ENCODE measurements around the gene SNRK. TPM values are rescaled to one million over a fixed set of nuclear protein-coding genes. Genes with fewer than 3 reads are reported as not detected.

The SNRK gene
- total RNA-seq, 1 experiment from 2014 or later, result 25.4 TPM

DNA sequence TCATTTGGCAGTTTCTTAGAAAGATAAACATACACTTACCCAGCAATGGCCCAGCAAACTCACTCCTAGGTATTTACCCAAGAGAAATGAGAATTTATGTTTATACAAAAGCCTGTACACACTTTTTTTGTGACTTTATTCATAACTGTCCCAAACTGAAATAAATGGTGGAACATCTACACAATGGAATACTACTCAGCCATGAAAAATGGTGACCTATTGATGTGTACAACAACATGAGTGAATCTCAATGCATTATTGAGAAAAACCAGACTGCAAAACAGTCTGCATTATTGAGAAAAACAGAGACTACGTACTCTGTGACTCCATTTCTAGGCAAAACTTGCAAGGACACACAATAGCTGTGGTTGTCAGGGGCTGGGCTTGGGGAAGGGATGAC is 37.2 kb downstream of the SNRK start:
- TF ChIP-seq, protein P1, sequence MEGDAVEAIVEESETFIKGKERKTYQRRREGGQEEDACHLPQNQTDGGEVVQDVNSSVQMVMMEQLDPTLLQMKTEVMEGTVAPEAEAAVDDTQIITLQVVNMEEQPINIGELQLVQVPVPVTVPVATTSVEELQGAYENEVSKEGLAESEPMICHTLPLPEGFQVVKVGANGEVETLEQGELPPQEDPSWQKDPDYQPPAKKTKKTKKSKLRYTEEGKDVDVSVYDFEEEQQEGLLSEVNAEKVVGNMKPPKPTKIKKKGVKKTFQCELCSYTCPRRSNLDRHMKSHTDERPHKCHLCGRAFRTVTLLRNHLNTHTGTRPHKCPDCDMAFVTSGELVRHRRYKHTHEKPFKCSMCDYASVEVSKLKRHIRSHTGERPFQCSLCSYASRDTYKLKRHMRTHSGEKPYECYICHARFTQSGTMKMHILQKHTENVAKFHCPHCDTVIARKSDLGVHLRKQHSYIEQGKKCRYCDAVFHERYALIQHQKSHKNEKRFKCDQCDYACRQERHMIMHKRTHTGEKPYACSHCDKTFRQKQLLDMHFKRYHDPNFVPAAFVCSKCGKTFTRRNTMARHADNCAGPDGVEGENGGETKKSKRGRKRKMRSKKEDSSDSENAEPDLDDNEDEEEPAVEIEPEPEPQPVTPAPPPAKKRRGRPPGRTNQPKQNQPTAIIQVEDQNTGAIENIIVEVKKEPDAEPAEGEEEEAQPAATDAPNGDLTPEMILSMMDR (IDR thresholded peaks at IDR 0.05; ENCODE audit: insufficient read depth in 1 of 2, low read depth in 1 of 2, low read length in 1 of 2, severe bottlenecking in 1 of 2, unreplicated experiment in 1 of 2), result no peak
- peaks cover 16% of the 10 kb centered on the region for H3K36me3 Mint-ChIP-seq (ENCODE audit: insufficient read depth, unreplicated experiment)
- POLR2A ChIA-PET, result no interaction called here
- H3K27ac Mint-ChIP-seq (ENCODE audit: unreplicated experiment), result no peak overlapping the region
- intact Hi-C loops (cut with micrococcal nuclease; ENCODE audit: unreplicated experiment), result no loop called here
- DNase-seq, result no peak
- no TSS peak for BruUV-seq (replicated peaks)
- CTCF ChIA-PET, result no interaction called here
- no peaks in the 10 kb centered on the region for H3K27me3 ChIP-seq (replicated peaks; ENCODE audit: control insufficient read depth, insufficient read depth, low read length)
- H3K9me3 Mint-ChIP-seq (ENCODE audit: unreplicated experiment), result no peaks in the 10 kb centered on the region
- no peaks in the 10 kb centered on the region for H3K36me3 ChIP-seq (ENCODE audit: control insufficient read depth, insufficient read depth, low read length)
- H3K4me3 Mint-ChIP-seq (ENCODE audit: unreplicated experiment), result no peak overlapping the region
- H3K4me1 ChIP-seq, result peaks cover 5% of the 10 kb centered on the region; the same call in 1 of the 2 replicates
- no peaks in the 10 kb centered on the region for H3K9me3 ChIP-seq
- H3K4me3 ChIP-seq (ENCODE audit: low read depth, low read length), result no peak overlapping the region
- no peaks in the 10 kb centered on the region for H3K27me3 Mint-ChIP-seq (ENCODE audit: insufficient read depth, unreplicated experiment)
- peaks cover 18% of the 10 kb centered on the region for H3K4me1 Mint-ChIP-seq (ENCODE audit: low read depth, unreplicated experiment)

DNA sequence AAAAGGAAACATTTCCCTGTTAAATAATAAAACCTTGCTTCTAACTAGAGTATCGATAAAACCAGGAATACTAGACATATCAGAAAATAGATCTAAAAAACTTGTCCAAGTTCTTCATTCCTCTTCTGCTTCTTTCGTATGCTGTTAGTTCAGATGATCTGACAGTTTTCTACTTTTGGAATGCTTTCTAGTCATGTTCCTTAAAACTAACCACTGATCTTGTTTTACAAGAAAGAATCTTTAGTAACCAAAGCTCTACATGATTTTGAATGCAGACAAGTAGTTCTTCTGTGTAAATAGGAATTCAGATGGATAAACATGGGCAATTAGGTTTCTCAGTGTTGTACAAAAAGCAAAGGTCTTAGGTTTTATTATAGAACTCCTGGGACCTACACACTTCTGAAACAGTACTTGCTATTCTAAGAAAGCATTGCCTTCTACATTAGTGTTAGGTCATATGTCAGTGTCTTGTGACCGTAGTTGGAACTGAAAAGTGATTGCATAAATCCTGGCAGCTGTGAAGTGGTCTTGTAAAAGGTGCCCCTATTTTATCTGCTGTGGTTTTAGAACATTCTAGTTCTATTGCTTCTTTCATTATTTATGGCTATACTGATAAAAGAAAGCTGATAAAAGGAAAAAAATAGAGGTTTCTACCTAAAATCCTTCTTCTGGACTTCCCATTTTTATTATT is 40.7 kb downstream of the SNRK start:
- ChIA-PET CTCF (no interaction called here), POLR2A (no interaction called here)
- H3K9me3 ChIP-seq, result no peaks in the 10 kb centered on the region
- Mint-ChIP-seq H3K4me1 (ENCODE audit: low read depth, unreplicated experiment) (peaks cover 10% of the 10 kb centered on the region), H3K36me3 (ENCODE audit: insufficient read depth, unreplicated experiment) (peaks cover 5% of the 10 kb centered on the region), H3K4me3 (ENCODE audit: unreplicated experiment) (no peak overlapping the region), H3K27ac (ENCODE audit: unreplicated experiment) (no peak overlapping the region), H3K27me3 (ENCODE audit: insufficient read depth, unreplicated experiment) (no peaks in the 10 kb centered on the region), H3K9me3 (ENCODE audit: unreplicated experiment) (no peaks in the 10 kb centered on the region)
- intact Hi-C loops (cut with micrococcal nuclease; ENCODE audit: unreplicated experiment), result no loop called here
- no peak for DNase-seq
- BruUV-seq (replicated peaks), result no TSS peak
- H3K4me1 ChIP-seq, result peaks cover 5% of the 10 kb centered on the region; the same call in 1 of the 2 replicates
- no peaks in the 10 kb centered on the region for H3K27me3 ChIP-seq (replicated peaks; ENCODE audit: control insufficient read depth, insufficient read depth, low read length)
- H3K4me3 ChIP-seq (ENCODE audit: low read depth, low read length), result no peak overlapping the region
- no peaks in the 10 kb centered on the region for H3K36me3 ChIP-seq (ENCODE audit: control insufficient read depth, insufficient read depth, low read length)
- TF ChIP-seq, protein P1 (IDR thresholded peaks at IDR 0.05; ENCODE audit: insufficient read depth in 1 of 2, low read depth in 1 of 2, low read length in 1 of 2, severe bottlenecking in 1 of 2, unreplicated experiment in 1 of 2), result no peak

DNA sequence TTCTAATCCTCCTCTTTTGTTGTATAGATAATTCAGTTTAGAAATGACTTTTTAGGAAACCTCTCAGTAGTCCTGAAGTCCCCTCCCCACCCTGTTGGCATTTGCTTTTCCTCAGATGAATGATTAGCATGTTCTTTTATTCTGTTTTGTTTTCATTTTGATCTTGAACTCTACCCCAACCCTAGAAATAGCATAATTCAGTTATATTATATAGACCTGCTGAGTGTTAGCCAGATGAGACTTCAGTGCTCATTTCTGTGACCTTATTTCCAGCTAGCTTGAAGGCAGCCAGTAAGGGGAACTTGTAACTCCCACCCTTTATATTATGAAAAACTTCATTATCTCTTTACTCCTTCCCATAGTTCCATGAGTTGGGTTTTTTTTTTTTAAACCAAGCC is 41.2 kb downstream of the SNRK start:
- no peaks in the 10 kb centered on the region for H3K27me3 Mint-ChIP-seq (ENCODE audit: insufficient read depth, unreplicated experiment)
- H3K36me3 Mint-ChIP-seq (ENCODE audit: insufficient read depth, unreplicated experiment), result peaks cover 7% of the 10 kb centered on the region
- H3K9me3 ChIP-seq, result no peaks in the 10 kb centered on the region
- peaks cover 5% of the 10 kb centered on the region; the same call in 1 of the 2 replicates for H3K4me1 ChIP-seq
- H3K27ac Mint-ChIP-seq (ENCODE audit: unreplicated experiment), result no peak overlapping the region
- H3K4me3 ChIP-seq (ENCODE audit: low read depth, low read length), result no peak overlapping the region
- no peaks in the 10 kb centered on the region for H3K27me3 ChIP-seq (replicated peaks; ENCODE audit: control insufficient read depth, insufficient read depth, low read length)
- TF ChIP-seq, protein P1 (IDR thresholded peaks at IDR 0.05; ENCODE audit: insufficient read depth in 1 of 2, low read depth in 1 of 2, low read length in 1 of 2, severe bottlenecking in 1 of 2, unreplicated experiment in 1 of 2), result no peak
- H3K4me3 Mint-ChIP-seq (ENCODE audit: unreplicated experiment), result no peak overlapping the region
- CTCF ChIA-PET, result no interaction called here
- BruUV-seq (replicated peaks), result no TSS peak
- POLR2A ChIA-PET, result interaction anchor here (0.6 kb wide), 1 partner anchor 25 kb away, joined by 3 read pairs; no protein-coding TSS in a partner anchor
- H3K4me1 Mint-ChIP-seq (ENCODE audit: low read depth, unreplicated experiment), result peaks cover 10% of the 10 kb centered on the region
- no peaks in the 10 kb centered on the region for H3K9me3 Mint-ChIP-seq (ENCODE audit: unreplicated experiment)
- intact Hi-C loops (cut with micrococcal nuclease; ENCODE audit: unreplicated experiment), result no loop called here
- H3K36me3 ChIP-seq (ENCODE audit: control insufficient read depth, insufficient read depth, low read length), result no peaks in the 10 kb centered on the region
- DNase-seq, result no peak

All from Caco-2 (cell line).